Ammon's horn (tissue), 1 donor: ENCODE data around the gene CFAP92.
"Not testable (repeated sequence)": the region's sequence is repeated elsewhere in the genome, so short reads cannot be mapped to it uniquely, and the experiment has no call there.

Source experiments
- DNase-seq: peaks from one replicate; pipeline ENCODE4 v3.0.0-alpha.2; 2016; ENCODE audit warnings: low spot score

CFAP92 gene

DNA sequence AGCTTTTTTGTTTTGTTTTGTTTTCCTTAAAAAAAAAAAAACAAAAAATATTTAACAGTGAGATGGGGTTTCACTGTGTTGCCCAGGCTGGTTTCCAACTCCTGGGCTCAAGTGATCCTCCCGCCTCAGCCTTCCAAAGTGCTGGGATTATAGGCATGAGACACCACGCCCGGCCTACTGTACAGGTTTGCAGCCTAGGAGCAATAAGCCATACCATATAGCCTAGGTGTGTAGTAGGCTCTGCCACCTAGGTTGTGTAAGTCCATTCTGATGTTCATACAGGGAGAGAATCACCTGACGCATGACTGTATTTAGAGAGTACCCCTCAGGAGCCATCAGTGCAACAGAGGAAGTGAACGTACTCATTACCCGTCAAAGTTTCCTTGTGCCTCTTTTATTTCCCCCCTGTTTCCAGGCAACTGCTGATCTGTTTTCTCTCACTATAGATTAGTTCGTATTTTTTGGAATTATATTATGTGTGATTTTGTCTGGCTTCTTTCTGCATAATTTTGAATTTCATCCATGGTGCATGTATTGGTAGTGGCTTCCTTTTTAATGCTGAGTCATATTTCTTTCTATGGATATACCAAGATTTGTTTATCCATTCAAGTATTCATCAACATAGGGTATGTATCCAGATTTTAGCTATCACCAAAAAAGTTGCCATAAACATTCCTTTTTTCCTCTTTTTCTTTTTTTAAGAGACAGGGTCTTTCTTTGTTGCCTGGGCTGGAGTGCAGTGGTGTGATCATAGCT, 104.6 kb downstream of the CFAP92 start:
- no peak for DNase-seq

DNA sequence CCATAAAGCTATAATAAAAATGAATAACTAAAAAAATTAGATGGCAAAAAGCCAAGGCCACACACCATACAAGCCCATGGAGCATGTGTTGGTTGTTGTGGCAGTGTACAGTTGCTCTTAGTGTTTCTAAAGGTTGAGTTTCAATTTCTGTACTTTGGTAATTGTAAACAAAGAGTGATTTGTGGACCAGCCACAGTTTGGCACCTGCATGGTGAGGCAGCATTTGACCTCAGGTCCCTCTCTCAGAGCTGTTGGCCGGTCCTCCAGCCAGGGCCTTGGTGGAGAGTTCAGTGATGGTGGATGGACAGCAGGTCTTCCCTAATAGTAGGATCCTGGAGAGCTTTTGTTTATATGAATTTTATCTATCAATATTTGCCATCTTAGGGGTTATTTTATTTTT, 108.9 kb downstream of the CFAP92 start:
- DNase-seq = no peak

GRCh38 chr3:128882719-128883118, 111.2 kb downstream of the CFAP92 start:
- no peak for DNase-seq

DNA sequence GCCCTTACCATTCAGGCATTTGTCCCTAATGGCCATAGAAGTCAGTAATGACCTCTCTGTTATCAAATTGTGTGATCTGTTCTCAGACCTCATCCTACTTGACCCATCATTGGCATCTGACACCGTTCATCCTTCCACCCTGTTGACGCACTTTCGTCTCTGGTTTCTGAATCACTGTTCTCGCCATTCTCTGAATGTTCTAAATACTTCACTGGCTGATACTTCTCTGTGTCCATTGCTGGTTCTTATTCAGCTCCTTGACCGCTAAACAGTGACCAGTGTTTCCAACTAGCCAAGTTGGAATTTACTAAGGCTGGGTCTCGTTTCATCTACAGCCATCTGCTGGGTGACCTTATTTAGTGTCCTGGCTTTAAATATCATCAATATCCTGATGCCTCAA, 112.3 kb downstream of the CFAP92 start:
- no peak for DNase-seq

DNA sequence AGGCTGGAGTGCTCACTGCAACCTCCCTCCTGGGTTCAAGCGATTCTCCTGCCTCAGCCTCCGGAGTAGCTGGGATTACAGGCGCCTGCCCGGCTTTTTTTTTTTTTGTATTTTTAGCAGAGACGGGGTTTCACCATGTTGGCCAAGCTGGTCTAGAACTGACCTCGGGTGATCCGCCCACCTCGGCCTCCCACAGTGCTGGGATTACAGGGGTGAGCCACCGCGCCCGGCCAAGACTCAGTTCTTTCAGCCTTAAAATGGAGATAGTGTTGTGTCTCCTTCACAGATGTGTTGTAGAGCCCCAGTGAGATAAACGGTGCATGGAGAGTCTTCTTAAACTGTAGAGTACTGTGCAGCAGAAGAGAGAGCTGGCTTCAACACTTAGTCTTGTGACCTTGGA, 113.4 kb downstream of the CFAP92 start:
- not testable (repeated sequence) for DNase-seq

- DNase-seq = no peak
Measured at GRCh38 chr3:128879991-128880390, 113.9 kb downstream of the CFAP92 start.

DNA sequence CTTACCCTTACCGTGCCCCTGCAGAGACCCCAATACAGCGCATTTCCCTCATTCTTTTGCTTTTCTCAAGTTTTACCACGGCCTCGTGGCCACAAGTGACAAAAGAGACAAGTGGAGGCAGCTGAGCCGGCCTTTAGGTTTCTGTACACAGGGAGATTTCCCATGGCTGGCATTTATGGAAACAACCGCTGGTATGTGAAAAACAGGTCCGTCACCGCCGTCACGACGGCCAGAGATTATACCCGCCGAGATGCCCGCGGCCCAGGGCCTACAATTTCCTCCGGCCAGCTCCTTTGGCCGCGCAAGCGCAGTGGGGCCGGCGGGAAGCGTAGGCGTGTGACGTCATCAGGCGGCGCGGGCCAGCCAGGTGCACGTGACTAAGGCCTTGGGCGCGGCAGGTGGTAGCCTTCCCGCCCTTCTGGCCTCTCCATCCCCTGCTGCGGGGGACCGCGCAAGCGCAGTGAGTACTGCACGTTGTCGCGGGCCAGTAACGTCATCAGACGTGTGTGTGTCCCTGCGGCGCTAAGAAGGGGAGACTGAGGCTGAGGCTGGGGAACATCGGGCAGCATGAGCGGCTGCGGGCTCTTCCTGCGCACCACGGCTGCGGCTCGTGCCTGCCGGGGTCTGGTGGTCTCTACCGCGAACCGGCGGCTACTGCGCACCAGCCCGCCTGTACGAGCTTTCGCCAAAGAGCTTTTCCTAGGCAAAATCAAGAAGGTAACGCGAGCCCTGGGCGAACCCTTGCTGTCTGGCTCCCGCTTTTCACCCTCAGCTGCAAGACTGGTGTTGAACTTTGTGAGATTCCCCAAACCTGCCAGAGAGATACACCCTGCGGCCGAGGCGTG, 114.5 kb downstream of the CFAP92 start, which contains the start of gene ACAD9:
Gene ACAD9 (plus strand): TSS at position 496 of the 845 bp plus-strand sequence. CDS start 72 bp downstream, at position 568.
- peak; percentile 98 for DNase-seq

DNA sequence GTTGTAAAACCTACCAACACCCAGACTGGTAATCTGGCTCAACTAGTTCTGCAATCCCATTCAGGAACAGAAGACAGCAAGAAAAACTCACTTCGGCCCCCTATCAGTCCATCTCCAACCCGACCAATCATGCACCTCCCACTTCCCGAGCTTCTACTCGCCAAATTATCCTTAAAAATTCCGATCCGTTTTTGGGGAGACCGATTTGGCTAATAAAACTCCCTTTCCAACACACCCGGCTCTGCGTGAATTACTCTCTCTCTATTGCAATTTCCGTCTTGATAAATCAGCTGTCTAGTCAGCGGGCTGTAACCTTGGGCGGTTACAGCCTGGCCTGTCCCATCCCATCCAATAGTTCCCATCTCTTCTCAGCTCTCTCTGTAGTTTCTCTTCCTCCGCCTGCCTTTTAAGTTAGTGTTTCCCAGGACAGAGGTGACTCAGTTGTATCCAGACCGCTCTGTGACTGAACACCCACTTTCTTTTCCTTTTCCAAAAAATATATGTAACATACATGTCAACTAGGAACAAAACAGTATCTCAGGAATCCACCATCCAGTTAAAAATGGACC, 115.2 kb downstream of the CFAP92 start:
- peak; percentile 19 for DNase-seq

GRCh38 chr3:128878011-128878457, 115.8 kb downstream of the CFAP92 start:
- DNase-seq = no peak

GRCh38 chr3:128875556-128876120, 118.2 kb downstream of the CFAP92 start:
- peak; percentile 51 for DNase-seq

GRCh38 chr3:128874481-128875180, 119.2 kb downstream of the CFAP92 start:
- DNase-seq = no peak

GRCh38 chr3:128873244-128874022, 120.4 kb downstream of the CFAP92 start:
- no peak for DNase-seq

GRCh38 chr3:128872744-128873143, 121.1 kb downstream of the CFAP92 start:
- no peak for DNase-seq

DNA sequence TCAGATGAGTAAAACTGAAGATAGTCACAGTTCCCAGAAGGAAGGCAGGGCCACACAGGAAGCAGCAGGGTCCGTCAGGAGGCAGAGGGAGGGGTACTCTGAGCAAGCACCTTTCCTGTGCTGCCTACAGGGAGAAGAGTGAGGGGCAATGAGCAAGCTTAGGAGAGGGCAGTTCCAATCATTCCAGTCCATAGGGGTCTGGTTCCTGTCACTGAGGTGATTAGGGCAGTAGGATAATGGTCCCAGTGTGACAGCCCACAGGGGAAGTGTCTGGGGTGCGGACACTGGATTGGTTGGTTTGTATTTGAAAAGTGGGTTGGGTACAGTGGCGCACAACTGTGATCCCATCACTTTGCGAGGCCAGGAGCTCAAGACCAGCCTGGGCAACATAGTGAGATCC, 121.6 kb downstream of the CFAP92 start:
- no peak for DNase-seq

- no peak for DNase-seq
Measured at GRCh38 chr3:128870347-128870746, 123.5 kb downstream of the CFAP92 start.

DNA sequence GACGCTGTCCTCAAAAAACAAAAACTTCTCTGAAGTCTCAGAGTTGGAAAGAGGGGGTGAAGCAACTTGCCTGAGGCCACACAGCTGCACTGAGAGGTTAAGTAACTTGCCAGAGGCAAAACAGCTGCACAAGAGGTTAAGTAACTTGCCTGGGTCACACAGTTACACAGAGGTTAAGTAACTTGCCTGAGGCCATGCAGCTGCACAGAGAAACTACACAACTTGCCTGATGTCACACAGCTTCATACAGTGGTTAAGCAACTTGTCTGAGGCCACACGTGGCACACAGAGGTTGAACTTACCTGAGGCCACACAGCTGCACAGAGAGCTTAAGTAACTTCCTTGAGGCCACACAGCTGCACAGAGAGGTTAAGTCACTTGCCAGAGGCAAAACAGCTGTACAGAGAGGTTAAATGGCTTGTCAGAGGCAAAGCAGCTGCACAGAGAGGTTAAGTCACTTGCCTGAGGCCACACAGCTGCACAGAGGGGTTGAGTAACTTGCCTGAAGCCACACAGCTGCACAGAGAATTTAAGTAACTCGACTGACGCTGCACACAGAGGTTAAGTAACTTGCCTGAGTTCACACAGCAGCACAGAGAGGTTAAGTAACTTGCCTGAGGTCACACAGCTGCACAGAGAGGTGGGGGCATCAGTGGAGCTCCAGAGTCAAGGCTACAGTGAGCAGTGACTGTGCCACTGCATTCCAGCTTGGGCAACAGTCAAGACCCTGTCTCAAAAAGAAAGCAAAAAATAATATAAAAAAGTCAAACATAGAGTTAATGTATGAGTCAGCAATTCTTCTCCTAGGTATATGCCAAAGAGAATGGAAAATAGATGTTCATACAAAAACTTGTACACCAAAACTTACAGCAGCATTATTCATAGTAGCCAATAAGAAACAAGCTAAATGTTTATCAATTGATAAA, 126.4 kb downstream of the CFAP92 start:
- DNase-seq = no peak

DNA sequence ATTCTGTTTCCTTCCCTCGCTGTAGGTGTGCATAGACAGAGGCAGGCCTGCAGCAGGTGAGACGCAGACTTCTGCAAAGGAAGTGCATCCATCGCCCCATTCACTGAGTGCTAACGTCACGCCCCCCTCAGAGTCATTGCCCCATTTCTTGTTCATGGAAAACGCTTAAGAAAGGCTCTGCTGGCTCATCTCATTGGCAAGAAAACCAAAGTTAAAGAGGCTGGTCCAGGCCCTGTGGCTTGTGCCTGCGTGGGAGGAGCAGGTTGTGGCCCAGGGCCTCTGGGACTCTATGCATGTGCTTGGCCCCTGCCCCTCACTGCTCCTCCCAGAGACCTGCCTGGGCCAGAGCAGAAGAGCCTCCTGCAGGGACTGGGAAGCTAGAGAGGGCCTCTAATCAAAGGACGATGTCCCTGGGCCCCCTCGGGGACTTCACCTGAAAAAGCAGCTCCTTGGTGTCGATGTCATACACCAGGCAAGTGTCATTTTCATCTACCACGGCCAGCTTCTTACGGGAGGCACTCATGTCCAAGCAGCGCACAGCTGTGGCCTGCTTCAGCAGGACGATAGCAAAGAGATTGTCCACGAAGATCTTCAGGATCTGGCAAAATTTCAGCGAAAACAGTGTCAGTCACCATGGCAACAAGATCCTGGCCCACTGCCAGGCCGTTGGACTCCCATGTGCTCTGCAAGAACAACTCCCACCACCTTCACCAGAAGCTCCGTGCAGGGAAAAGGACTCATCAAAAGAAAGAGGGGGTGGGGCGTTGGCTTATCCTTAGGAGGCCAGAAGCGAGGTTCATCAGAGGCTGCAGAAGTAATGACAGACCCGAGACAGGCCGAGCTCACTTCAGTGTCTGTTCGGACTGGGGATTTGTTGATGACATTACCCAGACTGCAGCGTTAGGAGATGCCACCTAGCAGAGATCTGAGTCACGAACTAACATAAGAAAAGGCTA, 128.7 kb downstream of the CFAP92 start:
- peak; percentile 39 for DNase-seq

- DNase-seq = peak; percentile 76
Measured at GRCh38 chr3:128864351-128864811, 129.5 kb downstream of the CFAP92 start.
